Coronary artery (tissue), 2 donors: ENCODE measurements around the gene QSOX2.

Experiments
- DNase-seq: peaks from one replicate; pipeline ENCODE4 v3.0.0-alpha.2; 2017; ENCODE audit warnings: low spot score
- H3K27ac ChIP-seq, 2 donors: fragments of 200-600 bp; sonication (generic); one replicate each; pipeline ENCODE4 v1.5.1; 2016 to 2019
- H3K4me3 ChIP-seq: fragments of 200-600 bp; sonication (generic); 2 replicates; pipeline ENCODE4 v1.5.1; 2016; ENCODE audit warnings: mild to moderate bottlenecking, moderate library complexity
- TF ChIP-seq, protein P1 (sequence below): fragments of 200-600 bp; sonication (generic); IDR thresholded peaks from one replicate; pipeline ENCODE4 v1.5.1; 2019; ENCODE audit warnings: antibody characterized with exemption

QSOX2 gene

DNA sequence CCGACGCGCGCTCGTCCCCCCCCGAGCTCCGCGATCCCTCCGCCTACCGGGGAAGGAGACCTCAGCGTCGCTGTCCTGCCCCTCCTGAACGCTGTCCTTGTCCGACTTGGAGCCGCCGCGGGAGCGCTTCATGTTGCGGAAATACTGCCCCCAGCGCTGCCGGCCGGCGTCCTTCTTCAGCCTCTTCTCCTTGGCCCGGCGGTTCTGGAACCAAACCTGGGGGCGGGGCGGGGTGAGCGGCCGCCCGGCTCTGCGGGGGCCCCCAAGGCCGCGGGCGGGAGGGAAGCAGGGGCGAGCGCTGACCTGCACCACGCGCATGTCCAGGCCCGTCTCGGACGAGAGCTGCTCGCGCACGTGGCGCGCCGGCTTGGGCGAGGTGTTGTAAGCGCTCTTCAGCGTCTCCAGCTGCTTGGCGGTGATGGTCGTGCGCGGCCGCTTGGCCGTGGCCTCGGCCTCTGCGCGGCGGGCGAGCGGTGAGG, 47.0 kb downstream of the QSOX2 start:
- TF ChIP-seq, protein P1, sequence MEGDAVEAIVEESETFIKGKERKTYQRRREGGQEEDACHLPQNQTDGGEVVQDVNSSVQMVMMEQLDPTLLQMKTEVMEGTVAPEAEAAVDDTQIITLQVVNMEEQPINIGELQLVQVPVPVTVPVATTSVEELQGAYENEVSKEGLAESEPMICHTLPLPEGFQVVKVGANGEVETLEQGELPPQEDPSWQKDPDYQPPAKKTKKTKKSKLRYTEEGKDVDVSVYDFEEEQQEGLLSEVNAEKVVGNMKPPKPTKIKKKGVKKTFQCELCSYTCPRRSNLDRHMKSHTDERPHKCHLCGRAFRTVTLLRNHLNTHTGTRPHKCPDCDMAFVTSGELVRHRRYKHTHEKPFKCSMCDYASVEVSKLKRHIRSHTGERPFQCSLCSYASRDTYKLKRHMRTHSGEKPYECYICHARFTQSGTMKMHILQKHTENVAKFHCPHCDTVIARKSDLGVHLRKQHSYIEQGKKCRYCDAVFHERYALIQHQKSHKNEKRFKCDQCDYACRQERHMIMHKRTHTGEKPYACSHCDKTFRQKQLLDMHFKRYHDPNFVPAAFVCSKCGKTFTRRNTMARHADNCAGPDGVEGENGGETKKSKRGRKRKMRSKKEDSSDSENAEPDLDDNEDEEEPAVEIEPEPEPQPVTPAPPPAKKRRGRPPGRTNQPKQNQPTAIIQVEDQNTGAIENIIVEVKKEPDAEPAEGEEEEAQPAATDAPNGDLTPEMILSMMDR = no peak
- no peak overlapping the region for H3K27ac ChIP-seq
- no peak for DNase-seq

DNA sequence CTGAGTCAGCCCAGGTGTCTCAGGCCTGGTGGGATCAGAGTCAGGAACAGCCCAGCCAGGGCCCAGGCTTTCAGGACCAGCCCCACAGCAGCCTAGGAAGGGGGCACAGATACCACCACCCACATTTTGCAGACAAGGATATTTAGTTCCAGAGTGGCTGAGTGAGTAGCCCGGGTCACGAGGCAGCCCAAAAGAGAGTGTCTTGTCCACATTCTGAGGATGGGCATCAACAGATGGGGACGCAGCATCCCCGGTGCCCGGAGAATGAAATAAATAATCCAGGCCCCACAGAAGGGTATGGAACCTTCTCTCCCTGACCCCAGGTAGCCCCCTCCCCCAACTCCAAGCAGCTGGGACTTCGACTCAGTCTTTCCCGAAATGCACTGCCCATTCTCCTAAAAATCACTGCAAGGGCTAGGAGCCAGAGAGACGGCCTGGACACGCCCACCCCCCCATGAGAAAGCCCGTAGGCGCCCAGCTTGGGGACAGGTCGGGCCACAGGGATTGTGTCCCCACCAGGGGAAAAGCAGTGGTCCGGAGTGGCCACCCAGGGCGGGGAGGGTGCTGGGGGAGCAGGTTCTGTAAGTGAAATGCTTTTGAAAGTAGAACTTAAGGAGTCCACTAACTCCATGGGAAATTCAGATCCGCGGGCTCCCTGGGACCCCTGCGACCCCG, 47.5 kb downstream of the QSOX2 start:
- TF ChIP-seq, protein P1 = no peak
- Histone ChIP-seq H3K27ac (no peak overlapping the region), H3K4me3 (no peak overlapping the region)
- DNase-seq = no peak

More for the DNA sequence above, 47.0 kb downstream of the QSOX2 start:
- H3K4me3 ChIP-seq = no peak overlapping the region

DNA sequence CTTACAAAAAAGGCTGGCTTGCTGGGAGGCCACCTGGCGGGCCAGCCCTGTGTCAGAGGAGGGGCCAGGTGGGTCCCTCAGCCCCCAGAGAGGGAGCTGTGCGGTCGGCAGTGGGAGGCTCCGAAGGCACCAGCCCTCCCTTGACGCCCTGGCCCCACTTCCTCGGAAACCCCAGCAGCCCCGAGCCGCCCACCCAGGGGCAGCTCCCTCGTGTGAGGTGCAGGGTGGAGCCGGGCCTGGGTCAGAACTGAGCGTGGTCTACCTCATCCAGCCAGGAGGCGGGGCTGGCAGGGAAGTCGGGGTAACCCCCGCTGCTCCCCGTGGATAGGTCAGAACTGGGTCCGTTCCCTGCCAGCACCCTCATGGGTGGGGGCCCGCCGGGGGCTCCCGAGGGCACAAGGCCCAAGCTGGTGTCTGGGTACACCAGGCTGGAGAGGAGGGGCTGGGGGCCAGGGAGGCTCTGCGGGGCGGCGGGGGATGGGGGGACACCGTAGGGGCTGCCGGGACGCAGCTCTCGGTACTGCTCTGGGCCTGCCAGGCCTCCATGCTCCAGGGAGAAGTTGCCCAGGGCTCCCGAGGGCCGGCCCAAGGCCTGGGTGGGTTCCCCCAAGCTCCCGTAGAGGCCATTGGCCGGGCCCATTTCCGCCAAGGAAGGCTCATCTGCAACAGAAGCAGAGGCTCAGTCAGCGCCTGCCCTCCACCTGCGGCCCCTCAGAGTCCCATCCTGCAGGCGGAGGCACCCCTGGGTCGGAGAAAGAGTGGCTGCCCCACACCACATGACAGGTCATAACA, 48.3 kb downstream of the QSOX2 start:
- TF ChIP-seq, protein P1 = no peak
- no peak overlapping the region for H3K4me3 ChIP-seq
- no peak overlapping the region for H3K27ac ChIP-seq
- no peak for DNase-seq

DNA sequence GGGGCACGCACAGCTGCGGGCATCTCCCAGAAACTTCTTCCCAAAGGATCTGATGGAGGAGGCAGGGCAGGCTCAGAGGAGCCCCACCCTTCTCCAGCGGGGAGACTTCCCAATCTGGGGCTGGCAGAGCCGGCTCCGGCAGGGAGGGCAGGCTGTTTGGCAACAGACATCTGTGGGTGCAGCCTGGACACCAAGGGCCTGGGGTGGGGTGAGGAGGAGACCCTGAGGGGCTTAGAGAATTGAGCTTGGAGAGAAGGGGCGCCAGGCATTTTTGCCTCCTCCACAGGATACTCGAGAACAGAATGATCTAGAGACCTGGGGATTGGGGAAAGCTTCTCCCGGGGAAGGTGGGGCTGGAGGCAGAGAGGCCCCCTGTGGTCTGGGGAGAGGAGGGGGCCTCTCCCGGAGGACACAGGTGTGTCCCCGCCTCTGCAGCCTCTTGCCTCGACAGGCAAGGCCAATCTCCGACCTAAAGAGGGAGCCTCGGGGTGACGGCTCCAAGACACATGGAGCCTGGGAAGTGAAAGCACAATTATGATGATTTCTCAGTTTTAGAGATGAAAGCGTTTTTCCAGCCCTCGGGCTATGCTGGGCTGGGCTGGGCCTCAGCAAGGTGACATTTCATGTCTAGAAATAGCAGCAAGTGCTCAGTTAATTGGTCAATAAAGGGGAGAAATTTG, 49.1 kb downstream of the QSOX2 start:
- DNase-seq = no peak
- TF ChIP-seq, protein P1 = no peak
- Histone ChIP-seq H3K27ac (no peak overlapping the region), H3K4me3 (no peak overlapping the region)

DNA sequence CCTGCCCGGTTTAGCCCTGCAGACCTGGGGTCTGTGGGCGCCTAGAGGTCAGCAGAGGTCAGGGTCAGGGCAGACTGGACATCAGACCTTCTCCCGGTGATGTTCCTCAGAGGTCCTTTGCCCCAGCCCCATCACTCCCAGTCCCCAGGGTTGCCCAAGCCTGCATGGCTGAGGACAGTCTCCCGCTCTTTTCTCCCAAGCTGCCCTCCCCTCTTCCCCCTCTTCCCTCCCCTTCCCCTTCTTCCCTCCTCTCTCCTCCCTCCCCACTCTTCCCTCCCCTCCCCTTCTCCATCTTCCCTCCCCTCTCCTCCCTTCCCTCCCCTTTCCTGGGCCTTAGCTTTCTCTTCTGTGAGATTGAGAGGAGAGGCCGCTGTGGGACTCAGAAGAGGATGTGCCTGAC, 51.1 kb downstream of the QSOX2 start:
- TF ChIP-seq, protein P1 = no peak
- Histone ChIP-seq H3K27ac (no peak overlapping the region), H3K4me3 (no peak overlapping the region)
- no peak for DNase-seq

DNA sequence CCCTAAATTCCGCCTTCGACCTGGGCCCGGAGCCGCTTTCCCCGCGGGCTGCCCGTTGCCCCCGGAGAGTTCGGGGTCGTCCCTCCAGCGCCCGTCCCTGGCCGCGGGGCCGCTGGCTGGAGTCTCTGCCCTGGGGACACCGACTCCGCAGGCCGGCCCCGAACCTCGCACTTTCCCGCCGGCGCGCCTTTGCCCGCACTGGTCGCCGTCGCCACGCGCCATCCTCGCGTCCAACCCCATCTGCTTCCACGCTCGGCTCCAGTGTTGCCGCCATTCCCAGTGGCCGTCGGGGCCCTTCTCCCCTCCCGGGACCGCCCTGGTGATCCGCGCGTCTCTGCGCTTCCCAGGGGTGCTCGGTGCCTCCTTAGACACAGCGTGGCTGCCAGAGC, 51.7 kb downstream of the QSOX2 start:
- H3K4me3 ChIP-seq = no peak overlapping the region
- TF ChIP-seq, protein P1 = no peak
- H3K27ac ChIP-seq = no peak overlapping the region
- DNase-seq = no peak
